Smooth muscle cell (in vitro differentiated cells): ENCODE data around the gene TIMM9. TPM values are rescaled to one million over a fixed set of nuclear protein-coding genes. Genes with fewer than 3 reads are reported as not detected.
"Not testable (repeated sequence)": the region's sequence is repeated elsewhere in the genome, so short reads cannot be mapped to it uniquely, and the experiment has no call there.

Experiments
- DNase-seq: peaks from one replicate; lab custom pipeline; 2025; ENCODE audit not compliant: unreplicated experiment; lab: John Stamatoyannopoulos, UW
- H2AFZ ChIP-seq: fragments of 200-600 bp; sonication (generic); 2 replicates; pipeline ENCODE4 v1.6.0; 2016; ENCODE audit warnings: antibody characterized with exemption, low read depth, mild to moderate bottlenecking
- H3F3A ChIP-seq: fragments of 200-600 bp; sonication (generic); 2 replicates; pipeline ENCODE4 v1.6.0; 2017; ENCODE audit warnings: antibody characterized with exemption, low read depth
- H3K27ac ChIP-seq: fragments of 200-600 bp; sonication (generic); 2 replicates; pipeline ENCODE4 v1.5.1; 2016; ENCODE audit warnings: low read depth, mild to moderate bottlenecking
- H3K27me3 ChIP-seq: fragments of 200-600 bp; sonication (generic); 2 replicates; pipeline ENCODE4 v1.6.1; 2016; ENCODE audit warnings: low read depth, mild to moderate bottlenecking
- H3K36me3 ChIP-seq: fragments of 200-600 bp; sonication (generic); 2 replicates; pipeline ENCODE4 v1.5.1; 2016; ENCODE audit warnings: low read depth
- H3K4me1 ChIP-seq: fragments of 200-600 bp; sonication (generic); 2 replicates; pipeline ENCODE4 v1.5.1; 2016; ENCODE audit warnings: low read depth
- H3K4me2 ChIP-seq: fragments of 200-600 bp; sonication (generic); 2 replicates; pipeline ENCODE4 v1.6.0; 2016; ENCODE audit warnings: mild to moderate bottlenecking
- H3K4me3 ChIP-seq: fragments of 200-600 bp; sonication (generic); 2 replicates; pipeline ENCODE4 v1.5.1; 2016; ENCODE audit warnings: mild to moderate bottlenecking
- H3K79me2 ChIP-seq: fragments of 200-600 bp; sonication (generic); 2 replicates; pipeline ENCODE4 v1.6.0; 2016; ENCODE audit warnings: low read depth, mild to moderate bottlenecking
- H3K9ac ChIP-seq: fragments of 200-600 bp; sonication (generic); 2 replicates; pipeline ENCODE4 v1.6.0; 2016; ENCODE audit warnings: low read depth
- H3K9me3 ChIP-seq: fragments of 200-600 bp; sonication (generic); replicated peaks from 2 replicates; pipeline ENCODE4 v1.5.1; 2016; ENCODE audit warnings: low read depth
- H4K20me1 ChIP-seq: fragments of 200-600 bp; sonication (generic); 2 replicates; pipeline ENCODE4 v1.6.0; 2016; ENCODE audit warnings: low read depth
- CTCF ChIP-seq: fragments of 200-600 bp; sonication (generic); IDR thresholded peaks from 2 replicates; pipeline ENCODE4 v1.5.1; 2017; ENCODE audit warnings: borderline replicate concordance, mild to moderate bottlenecking, antibody characterized with exemption; ENCODE audit not compliant: insufficient read depth, poor library complexity, severe bottlenecking
- WGBS: methylation state at CpG from one replicate; pipeline ENCODE4 v1.1.7; 2016; ENCODE audit warnings: low lambda C conversion rate; 5-methylcytosine and 5-hydroxymethylcytosine counted together
- polyA plus RNA-seq: library from polyadenylated mRNA; unstranded; fragments of >200 nt; fragmentation: Nextera tagmentation; extraction: Ambion mirVana; gene quantifications from 2 replicates; pipeline ENCODE4 v1.2.1, GENCODE V29; 2016
- total RNA-seq: library from RNA; depleted of rRNA; stranded (reverse); fragments of >200 nt; gene quantifications from 2 replicates; pipeline ENCODE4 v1.2.3, GENCODE V29; 2014

The TIMM9 gene
- total and polyA plus RNA-seq, 2 experiments from 2014 or later, result 40.2 to 51.8 TPM

DNA sequence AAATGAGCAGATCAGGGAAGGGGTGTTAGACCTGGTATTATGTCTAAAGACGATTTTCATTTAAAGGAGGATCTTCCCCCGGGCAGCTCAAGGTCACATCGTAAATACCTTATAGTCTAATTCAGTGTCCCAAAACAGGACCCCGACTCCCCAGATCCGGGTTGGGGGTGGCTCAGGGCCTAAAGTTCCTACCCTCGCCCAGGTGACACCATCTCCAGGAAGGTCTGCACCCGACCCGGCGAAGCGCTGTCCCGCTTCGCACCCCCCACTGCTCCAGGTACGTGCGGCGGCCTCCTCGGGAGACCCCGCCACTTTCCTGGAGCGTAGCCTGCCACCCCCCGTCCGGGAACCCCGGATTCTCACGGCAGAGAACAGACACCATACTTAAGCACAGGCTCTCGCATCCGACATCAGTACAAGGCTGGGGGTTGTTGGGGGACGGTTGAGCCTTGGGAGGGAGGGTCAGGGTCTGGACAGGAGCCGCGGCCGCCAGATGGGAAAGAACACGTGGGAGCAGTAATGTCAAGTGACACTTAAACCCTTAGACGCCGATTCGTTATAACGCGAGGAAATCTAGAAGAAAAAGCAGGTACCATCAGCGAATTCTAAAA is 556 bp downstream of the TIMM9 start:
- no peaks in the 10 kb centered on the region for H3K27me3 ChIP-seq
- WGBS, result 1% methylated on average over 35 of the region's 35 CpGs
- peaks cover 45% of the 10 kb centered on the region for H3K79me2 ChIP-seq

GRCh38 chr14:58416934-58417333 is 10.4 kb downstream of the TIMM9 start:
- H3K9ac ChIP-seq, H3K9me3 ChIP-seq, H3F3A ChIP-seq, H2AFZ ChIP-seq, DNase-seq, H3K27me3 ChIP-seq, H3K4me2 ChIP-seq, H4K20me1 ChIP-seq, H3K27ac ChIP-seq, H3K4me1 ChIP-seq, H3K36me3 ChIP-seq, H3K4me3 ChIP-seq: not testable (repeated sequence)
- WGBS, result 89% methylated on average over 1 of the region's 1 CpG
- H3K79me2 ChIP-seq, result peaks cover 43% of the 10 kb centered on the region

More for the DNA sequence above, 556 bp downstream of the TIMM9 start:
- Histone ChIP-seq H3K9me3 (no peaks in the 10 kb centered on the region), H4K20me1 (no peaks in the 10 kb centered on the region), H3K27ac (peak overlapping the region; percentile 95), H3K36me3 (no peaks in the 10 kb centered on the region), H3K4me3 (peak overlapping the region; percentile 95), H3F3A (peaks cover 6% of the 10 kb centered on the region), H3K9ac (peak overlapping the region; percentile 92), H2AFZ (peak overlapping the region; percentile 98), H3K4me2 (peak overlapping the region; percentile 95), H3K4me1 (peaks cover 18% of the 10 kb centered on the region)
- no peak for TF ChIP-seq CTCF
- peak; percentile 8 for DNase-seq

GRCh38 chr14:58415636-58416547 is 11.4 kb downstream of the TIMM9 start:
- H3F3A ChIP-seq, result no peaks in the 10 kb centered on the region
- H3K36me3 ChIP-seq, result peaks cover 7% of the 10 kb centered on the region
- H2AFZ ChIP-seq, result no peak overlapping the region
- no peak overlapping the region for H3K4me2 ChIP-seq
- DNase-seq, result no peak
- no peaks in the 10 kb centered on the region for H3K27me3 ChIP-seq
- H3K27ac ChIP-seq, result no peak overlapping the region
- 97% methylated on average over 10 of the region's 10 CpGs for WGBS
- H3K4me3 ChIP-seq, result no peak overlapping the region
- peaks cover 4% of the 10 kb centered on the region for H4K20me1 ChIP-seq
- peaks cover 43% of the 10 kb centered on the region for H3K79me2 ChIP-seq
- no peaks in the 10 kb centered on the region for H3K9me3 ChIP-seq
- H3K9ac ChIP-seq, result no peak overlapping the region
- H3K4me1 ChIP-seq, result no peaks in the 10 kb centered on the region
- TF ChIP-seq CTCF, result no peak

DNA sequence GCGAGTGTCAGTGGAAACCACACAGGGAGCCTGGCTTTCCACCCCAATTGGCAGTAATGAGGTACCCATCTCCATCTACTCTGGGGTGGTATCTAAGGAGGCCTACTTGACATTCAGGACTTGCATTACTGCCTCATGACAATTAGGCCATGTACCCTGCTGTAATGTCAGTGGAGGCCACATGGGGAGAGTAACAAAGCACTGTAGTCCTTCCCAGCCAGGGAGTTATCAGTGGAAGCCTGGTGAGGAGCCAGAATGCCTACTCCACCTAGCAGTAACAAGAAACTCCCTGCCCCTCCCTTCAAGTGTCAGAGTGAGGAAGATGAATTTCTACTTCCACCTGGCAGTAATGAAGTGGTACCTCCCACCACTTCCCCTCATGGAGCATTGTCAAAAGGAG is 12.5 kb downstream of the TIMM9 start:
- no peaks in the 10 kb centered on the region for H3K9me3 ChIP-seq
- DNase-seq, result no peak
- H3K27ac ChIP-seq, result no peak overlapping the region
- H4K20me1 ChIP-seq, result peaks cover 4% of the 10 kb centered on the region
- H3K79me2 ChIP-seq, result peaks cover 38% of the 10 kb centered on the region
- H3K4me3 ChIP-seq, result no peak overlapping the region
- WGBS, result 100% methylated on average over 1 of the region's 1 CpG
- no peaks in the 10 kb centered on the region for H3K4me1 ChIP-seq
- no peaks in the 10 kb centered on the region for H3K27me3 ChIP-seq
- H2AFZ ChIP-seq, result no peak overlapping the region
- H3K4me2 ChIP-seq, result no peak overlapping the region
- peaks cover 7% of the 10 kb centered on the region for H3K36me3 ChIP-seq
- TF ChIP-seq CTCF, result no peak
- H3F3A ChIP-seq, result no peaks in the 10 kb centered on the region
- H3K9ac ChIP-seq, result no peak overlapping the region
